HG02870 (cell line): ENCODE data around the gene C19orf38.
"Not testable (repeated sequence)": the region's sequence is repeated elsewhere in the genome, so short reads cannot be mapped to it uniquely, and the experiment has no call there.

Source experiments
- ATAC-seq: cut with Tn5 transposase; IDR thresholded peaks from one replicate; pipeline ENCODE4 v1.9.1; 2021; ENCODE audit warnings: mild to moderate bottlenecking, moderate library complexity; ENCODE audit not compliant: unreplicated experiment

Gene C19orf38

DNA sequence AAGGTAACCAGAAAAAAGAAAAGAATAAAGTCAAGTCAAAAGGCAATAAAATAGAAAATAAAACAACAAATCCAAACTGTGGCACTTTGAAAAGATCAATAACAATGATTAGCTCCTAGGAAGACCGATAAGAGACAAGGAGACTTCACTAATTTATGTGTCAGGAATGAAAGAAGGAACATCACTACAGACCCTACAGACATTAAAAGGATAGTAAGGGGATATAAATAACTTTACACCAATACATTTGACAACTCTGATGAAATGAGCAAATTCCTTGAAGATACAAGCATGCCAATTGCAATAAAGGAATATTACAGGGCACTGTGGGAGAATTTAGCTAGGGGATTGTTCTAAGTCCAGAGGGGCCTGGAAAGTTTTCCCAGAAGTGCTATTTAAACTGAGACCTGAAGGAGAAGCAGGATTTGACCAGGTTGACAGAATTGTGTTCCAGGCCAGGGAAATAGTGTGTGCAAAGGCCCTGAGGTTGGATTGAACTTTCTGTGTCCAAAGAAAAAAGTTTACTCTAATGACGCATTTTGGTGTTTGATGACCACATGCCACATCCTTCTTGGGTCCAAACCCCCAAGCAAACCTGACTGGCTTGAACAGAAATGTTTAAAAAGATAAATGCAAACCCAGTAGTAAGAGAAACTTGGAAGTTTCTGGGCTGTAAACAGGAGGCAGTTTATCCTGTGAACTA, 1.6 kb upstream of the C19orf38 start:
- no peak for ATAC-seq

- no peak for ATAC-seq
Observed at GRCh38 chr19:10850631-10851030, 2.4 kb downstream of the C19orf38 start.

DNA sequence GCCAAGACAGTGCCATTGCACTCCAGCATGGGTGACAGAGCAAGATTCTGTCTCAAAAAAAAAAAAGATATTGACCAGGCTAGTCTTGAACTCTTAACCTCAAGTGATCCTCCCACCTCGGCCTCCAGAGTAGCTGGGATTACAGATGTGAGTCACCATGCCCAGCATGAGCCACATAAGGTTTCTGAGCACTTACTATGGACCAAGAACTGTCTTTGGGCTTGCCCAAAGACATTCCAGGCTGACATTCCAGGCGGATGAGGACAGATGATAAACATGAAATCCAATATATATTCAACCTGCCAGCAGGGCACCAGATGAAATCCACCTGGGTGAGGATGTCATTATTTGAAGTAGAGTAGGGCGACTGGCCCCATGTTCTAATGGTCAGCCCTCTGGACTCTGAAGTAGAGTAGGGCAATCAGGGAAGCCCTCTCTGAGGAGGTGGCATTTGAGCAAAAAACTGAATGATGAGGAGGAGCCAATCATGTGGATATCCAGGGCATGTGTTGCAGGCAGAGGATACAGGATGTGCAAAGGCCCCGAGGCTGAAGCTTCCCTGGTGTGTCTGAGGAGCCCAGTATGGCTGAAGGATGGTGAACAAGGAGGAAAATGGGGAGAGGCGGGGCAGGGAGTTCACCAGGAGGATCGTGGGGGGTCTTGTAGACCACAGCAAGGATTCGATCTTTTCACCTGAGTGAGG, 4.0 kb downstream of the C19orf38 start:
- no peak for ATAC-seq

DNA sequence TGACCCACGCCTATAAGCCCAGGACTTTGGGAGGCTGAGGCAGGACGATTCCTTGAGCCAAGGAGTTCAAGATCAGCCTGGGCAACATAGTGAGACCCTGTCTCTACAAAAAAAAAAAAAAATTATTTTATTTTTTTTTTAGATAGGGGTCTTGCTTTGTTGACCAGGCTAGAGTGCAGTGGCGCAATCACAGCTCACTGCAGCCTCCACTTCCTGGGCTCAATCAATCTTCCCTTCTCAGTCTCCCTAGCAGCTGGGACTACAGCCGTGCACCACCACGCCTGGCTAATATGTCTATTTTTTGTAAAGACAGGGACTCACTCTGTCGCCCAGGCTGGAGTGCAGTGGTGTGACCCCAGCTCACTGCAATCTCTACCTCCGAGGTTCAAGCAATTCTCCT, 4.7 kb downstream of the C19orf38 start:
- ATAC-seq: no peak

DNA sequence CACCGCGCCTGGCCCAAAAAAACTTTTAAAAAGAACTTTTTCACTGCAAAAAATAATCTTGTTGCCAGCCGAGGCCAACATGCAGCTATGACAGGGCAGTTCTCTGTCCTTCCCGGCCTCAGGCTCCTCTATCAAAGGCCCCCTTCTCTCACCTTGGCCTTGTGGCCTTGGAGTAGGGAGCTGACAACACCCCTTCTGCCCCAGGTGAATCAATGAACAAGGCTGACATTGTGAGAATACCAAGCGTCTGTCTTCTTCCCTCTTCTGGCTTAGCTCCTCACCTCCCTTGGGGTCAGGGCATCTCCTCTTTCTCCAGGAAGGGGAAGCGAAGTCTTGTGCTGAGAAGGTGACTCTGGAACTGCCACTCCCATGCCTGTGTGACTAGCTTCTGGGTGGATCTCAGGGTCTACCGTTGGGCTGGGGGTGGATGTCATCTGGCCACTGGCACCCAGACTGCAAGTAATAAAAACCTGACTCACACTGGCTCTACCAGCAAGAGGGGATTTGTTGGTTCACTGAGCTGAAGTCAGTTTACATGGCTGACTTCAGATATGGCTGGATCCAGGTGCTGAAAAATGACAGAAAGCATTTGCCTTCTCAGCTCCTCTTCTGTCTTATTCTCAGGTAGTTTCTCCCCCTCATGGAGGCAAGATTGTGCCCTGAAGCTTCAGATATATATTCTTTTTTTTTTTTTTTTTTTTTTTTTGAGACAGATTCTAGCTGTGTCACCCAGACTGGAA, 6.3 kb downstream of the C19orf38 start:
- no peak for ATAC-seq

DNA sequence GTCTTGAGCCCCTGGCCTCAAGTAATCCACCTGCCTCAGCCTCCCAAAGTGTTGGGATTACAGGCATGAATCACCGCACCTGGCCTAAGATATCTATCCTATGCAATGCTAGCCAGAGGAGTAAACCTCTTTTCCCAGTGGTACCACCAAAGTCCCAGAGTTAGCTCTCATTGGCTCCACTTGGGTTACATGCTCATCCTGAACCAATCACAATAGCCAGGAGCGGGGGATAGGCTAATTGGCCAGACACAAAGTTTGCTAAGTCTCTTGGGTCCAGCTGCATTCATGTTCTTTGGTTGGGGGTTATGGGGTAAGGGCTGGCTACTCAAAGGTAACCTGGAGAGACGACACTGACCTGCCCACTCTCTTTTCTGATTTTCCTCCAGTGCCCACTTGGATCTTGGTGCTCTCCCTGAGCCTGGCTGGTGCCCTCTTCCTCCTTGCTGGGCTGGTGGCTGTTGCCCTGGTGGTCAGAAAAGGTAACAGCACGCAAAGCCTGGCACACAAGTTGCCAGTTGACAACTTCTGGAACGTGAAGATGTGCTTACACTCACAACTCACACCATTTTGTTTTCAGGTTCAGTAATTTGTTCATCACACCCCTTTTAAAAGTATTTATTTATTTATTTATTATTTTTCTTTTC, 7.8 kb downstream of the C19orf38 start:
- ATAC-seq: no peak

DNA sequence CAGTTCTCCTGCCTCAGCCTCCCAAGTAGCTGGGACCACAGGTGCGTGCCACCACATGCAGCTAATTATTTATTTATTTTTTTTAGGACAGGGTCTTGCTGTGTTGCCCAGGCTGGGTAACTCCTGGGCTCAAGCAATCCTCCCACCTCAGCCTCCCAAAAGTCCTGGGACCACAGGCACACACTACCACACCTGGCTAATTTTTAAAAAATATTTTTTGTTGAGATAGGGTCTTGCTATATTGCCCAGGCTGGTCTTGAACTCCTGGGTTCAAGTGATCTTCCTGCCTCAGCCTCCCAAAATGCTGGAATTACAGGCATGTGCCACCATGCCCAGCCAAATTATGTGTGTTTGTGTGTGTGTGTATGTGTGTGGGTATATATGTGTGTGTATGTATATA, 8.7 kb downstream of the C19orf38 start:
- not testable (repeated sequence) for ATAC-seq

GRCh38 chr19:10858204-10858828, 10.1 kb downstream of the C19orf38 start:
- no peak for ATAC-seq

DNA sequence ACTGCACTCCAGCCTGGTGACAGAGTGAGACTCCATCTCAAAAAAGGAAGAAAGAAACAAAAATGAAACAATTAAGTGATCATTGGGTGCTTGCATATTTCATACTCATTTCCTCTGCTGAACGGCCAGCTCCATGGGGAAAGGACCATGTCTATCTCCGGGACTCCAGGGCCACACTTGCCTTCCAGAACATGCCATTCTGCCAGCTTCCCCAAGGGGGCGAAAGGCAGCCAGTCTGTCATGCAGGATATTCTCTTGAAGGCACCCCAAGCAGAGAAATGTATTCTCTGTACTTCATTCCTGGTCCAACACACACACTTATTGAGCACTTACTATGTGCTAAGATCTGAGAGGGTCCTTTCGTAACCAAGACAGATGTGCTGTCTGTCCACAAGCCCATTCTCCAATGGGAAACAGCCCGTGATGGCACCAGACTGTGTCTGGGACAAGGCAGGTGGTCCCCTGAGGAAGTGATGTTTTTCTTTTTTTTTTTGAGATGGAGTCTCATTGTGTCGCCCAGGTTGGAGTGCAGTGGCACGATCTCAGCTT, 13.0 kb downstream of the C19orf38 start:
- ATAC-seq: no peak

GRCh38 chr19:10862561-10863106, 14.4 kb downstream of the C19orf38 start:
- ATAC-seq: no peak

GRCh38 chr19:10863107-10863717, 15.0 kb downstream of the C19orf38 start:
- ATAC-seq: no peak

GRCh38 chr19:10864538-10864899, 16.3 kb downstream of the C19orf38 start:
- no peak for ATAC-seq

- no peak for ATAC-seq
Observed at GRCh38 chr19:10866495-10866894, 18.3 kb downstream of the C19orf38 start.

DNA sequence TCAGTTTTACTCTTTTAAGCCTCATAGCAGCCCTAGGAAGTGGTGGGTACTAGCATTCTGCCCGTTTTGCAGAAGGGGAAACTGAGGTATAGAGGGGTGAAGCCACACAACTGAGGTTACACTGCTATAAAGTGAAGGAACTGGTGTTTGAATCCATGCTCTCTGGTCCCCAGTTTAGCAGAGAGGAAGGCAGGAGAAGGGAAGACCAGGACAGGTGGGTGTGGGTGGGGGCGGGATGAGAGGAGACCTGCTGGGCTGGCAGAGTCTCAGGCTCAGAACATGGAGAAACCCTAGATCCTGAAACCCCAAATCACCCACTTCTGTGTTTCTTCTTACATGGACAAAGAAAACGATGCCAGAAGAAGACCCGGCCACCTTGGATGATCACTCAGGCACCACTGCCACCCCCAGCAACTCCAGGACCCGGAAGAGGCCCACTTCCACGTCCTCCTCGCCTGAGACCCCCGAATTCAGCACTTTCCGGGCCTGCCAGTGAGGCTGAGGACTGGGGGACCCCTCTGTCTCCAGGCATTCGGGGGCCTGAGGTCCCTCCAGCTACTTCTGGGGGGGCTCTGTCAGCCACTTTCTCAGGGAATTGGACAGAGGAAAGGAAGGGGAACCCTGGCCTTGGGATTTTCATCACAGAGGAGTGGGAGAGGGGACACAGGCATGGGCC, 20.8 kb downstream of the C19orf38 start:
- no peak for ATAC-seq

DNA sequence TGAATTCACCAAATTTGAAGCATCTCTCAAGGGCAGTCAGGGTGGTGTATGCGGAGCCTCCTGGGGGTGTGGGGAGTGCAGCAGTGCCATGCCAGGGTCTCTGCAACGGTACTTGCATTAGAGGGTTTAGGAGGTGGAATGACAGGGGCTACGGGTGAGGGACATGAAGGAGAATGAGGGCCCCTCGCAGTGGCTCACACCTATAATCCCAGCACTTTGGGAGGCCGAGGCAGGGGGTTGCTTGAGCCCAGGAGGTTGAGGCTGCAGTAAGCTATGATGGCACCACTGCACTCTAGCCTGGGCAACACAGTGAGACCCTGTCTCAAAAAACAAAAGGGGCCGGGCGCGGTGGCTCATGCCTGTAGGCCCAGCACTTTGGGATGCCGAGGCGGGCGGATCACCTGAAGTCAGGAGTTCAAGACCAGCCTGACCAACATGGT, 21.7 kb downstream of the C19orf38 start:
- ATAC-seq: not testable (repeated sequence)

GRCh38 chr19:10870501-10870954, 22.3 kb downstream of the C19orf38 start:
- ATAC-seq: no peak

- peak; percentile 73 for ATAC-seq
Observed at GRCh38 chr19:10870955-10871603, 22.9 kb downstream of the C19orf38 start, which contains the start of gene CARM1. TSS of gene CARM1 (plus strand) at chr19:10871553. CDS start at chr19:10871703, 150 bp downstream.

- ATAC-seq: no peak
Observed at GRCh38 chr19:10871711-10872545, 23.7 kb downstream of the C19orf38 start.
